NCI-H748 treated with DMSO at 0.1 percent for 48 hours (cell line): ENCODE results near the gene RAP1GAP.

Source experiments
- DNase-seq: peaks from one replicate; lab custom pipeline; 2025; lab: John Stamatoyannopoulos, UW

RAP1GAP gene

GRCh38 chr1:21662426-21663247 is 6.5 kb downstream of the RAP1GAP start:
- DNase-seq, result no peak

- no peak for DNase-seq
Measured at GRCh38 chr1:21661886-21662285, 7.3 kb downstream of the RAP1GAP start.

GRCh38 chr1:21659924-21660326 is 9.2 kb downstream of the RAP1GAP start:
- DNase-seq, result no peak

- DNase-seq, result peak; percentile 43
Measured at GRCh38 chr1:21659099-21659923, 9.8 kb downstream of the RAP1GAP start.

- no peak for DNase-seq
Measured at GRCh38 chr1:21657456-21658190, 11.5 kb downstream of the RAP1GAP start.

GRCh38 chr1:21655748-21656147 is 13.4 kb downstream of the RAP1GAP start:
- DNase-seq, result no peak

GRCh38 chr1:21655259-21655658 is 13.9 kb downstream of the RAP1GAP start:
- DNase-seq, result no peak

GRCh38 chr1:21654209-21654608 is 14.9 kb downstream of the RAP1GAP start:
- DNase-seq, result no peak

GRCh38 chr1:21653744-21654100 is 15.4 kb downstream of the RAP1GAP start:
- DNase-seq, result no peak

GRCh38 chr1:21652937-21653743 is 16.0 kb downstream of the RAP1GAP start:
- no peak for DNase-seq

GRCh38 chr1:21652101-21652936 is 16.8 kb downstream of the RAP1GAP start:
- DNase-seq, result no peak

GRCh38 chr1:21651214-21652042 is 17.7 kb downstream of the RAP1GAP start:
- peak; percentile 15 for DNase-seq

- DNase-seq, result no peak
Measured at GRCh38 chr1:21650400-21650799, 18.8 kb downstream of the RAP1GAP start.

GRCh38 chr1:21649315-21649714 is 19.8 kb downstream of the RAP1GAP start:
- no peak for DNase-seq

- DNase-seq, result no peak
Measured at GRCh38 chr1:21648791-21649190, 20.4 kb downstream of the RAP1GAP start.

- DNase-seq, result no peak
Measured at GRCh38 chr1:21648352-21648730, 20.8 kb downstream of the RAP1GAP start.

- no peak for DNase-seq
Measured at GRCh38 chr1:21647431-21648351, 21.5 kb downstream of the RAP1GAP start.

GRCh38 chr1:21645550-21645949 is 23.6 kb downstream of the RAP1GAP start:
- no peak for DNase-seq

GRCh38 chr1:21644906-21645305 is 24.3 kb downstream of the RAP1GAP start:
- DNase-seq, result no peak
